ENCODE measurements around the gene DENND2D.

Gene DENND2D

GRCh38 chr1:111198836-111199235, 1.6 kb downstream of the DENND2D start:
- H3K4me1 ChIP-seq (ENCODE audit: control insufficient read depth, insufficient read depth, low read length) = no peaks in the 10 kb centered on the region
- no peaks in the 10 kb centered on the region for H3K9me3 ChIP-seq (ENCODE audit: control insufficient read depth, insufficient read depth, low read depth, low read length)
- H3K36me3 ChIP-seq (ENCODE audit: control insufficient read depth in 2 of 2, insufficient read depth in 1 of 2, low read length in 2 of 2) = no peaks in the 10 kb centered on the region
- ChIA-PET CTCF (interaction anchor here (1.3 kb wide), 1 partner anchor 12 kb away, joined by 3 read pairs; no protein-coding TSS in a partner anchor), POLR2A (no interaction called here)
- H3K4me3 ChIP-seq (ENCODE audit: low read depth, low read length) = no peak overlapping the region
- H3K27ac ChIP-seq (ENCODE audit: extremely low read depth, low read depth, low read length) = no peak overlapping the region
- TF ChIP-seq ZBTB8A (tag by site-specific recombination; IDR thresholded peaks at IDR 0.05) = no peak
- TF ChIP-seq, protein P1, sequence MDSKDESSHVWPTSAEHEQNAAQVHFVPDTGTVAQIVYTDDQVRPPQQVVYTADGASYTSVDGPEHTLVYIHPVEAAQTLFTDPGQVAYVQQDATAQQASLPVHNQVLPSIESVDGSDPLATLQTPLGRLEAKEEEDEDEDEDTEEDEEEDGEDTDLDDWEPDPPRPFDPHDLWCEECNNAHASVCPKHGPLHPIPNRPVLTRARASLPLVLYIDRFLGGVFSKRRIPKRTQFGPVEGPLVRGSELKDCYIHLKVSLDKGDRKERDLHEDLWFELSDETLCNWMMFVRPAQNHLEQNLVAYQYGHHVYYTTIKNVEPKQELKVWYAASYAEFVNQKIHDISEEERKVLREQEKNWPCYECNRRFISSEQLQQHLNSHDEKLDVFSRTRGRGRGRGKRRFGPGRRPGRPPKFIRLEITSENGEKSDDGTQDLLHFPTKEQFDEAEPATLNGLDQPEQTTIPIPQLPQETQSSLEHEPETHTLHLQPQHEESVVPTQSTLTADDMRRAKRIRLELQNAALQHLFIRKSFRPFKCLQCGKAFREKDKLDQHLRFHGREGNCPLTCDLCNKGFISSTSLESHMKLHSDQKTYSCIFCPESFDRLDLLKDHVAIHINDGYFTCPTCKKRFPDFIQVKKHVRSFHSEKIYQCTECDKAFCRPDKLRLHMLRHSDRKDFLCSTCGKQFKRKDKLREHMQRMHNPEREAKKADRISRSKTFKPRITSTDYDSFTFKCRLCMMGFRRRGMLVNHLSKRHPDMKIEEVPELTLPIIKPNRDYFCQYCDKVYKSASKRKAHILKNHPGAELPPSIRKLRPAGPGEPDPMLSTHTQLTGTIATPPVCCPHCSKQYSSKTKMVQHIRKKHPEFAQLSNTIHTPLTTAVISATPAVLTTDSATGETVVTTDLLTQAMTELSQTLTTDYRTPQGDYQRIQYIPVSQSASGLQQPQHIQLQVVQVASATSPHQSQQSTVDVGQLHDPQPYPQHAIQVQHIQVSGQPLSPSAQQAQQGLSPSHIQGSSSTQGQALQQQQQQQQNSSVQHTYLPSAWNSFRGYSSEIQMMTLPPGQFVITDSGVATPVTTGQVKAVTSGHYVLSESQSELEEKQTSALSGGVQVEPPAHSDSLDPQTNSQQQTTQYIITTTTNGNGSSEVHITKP (tag by site-specific recombination; IDR thresholded peaks at IDR 0.05) = no peak

- no peak overlapping the region for H3K4me3 ChIP-seq (ENCODE audit: low read depth, low read length)
- POLR2A ChIA-PET = no interaction called here
Observed at GRCh38 chr1:111197598-111198284, 2.7 kb downstream of the DENND2D start.

DNA sequence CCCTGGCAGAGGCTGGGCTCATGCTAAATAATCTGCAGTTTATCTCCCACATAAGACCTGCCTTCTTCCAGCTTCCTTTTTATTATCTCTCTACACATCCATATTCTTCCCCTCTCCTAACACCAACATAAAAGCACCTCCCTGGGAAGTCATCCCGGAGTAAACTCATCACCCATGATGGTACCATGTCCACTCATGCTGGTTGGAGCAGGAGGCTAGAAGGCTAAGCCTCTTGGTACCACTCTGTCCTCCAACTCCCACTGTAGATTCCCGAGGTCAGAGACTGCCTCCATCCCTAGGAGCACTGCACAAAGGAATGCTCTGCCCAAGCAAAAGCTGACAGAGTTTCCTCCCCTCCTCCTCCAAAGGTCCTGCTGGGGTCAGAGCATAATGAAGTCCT, 4.2 kb downstream of the DENND2D start:
- H3K36me3 ChIP-seq (ENCODE audit: control insufficient read depth in 2 of 2, insufficient read depth in 1 of 2, low read length in 2 of 2) = no peaks in the 10 kb centered on the region
- no peaks in the 10 kb centered on the region for H3K4me1 ChIP-seq (ENCODE audit: control insufficient read depth, insufficient read depth, low read length)
- no peaks in the 10 kb centered on the region for H3K9me3 ChIP-seq (ENCODE audit: control insufficient read depth, insufficient read depth, low read depth, low read length)
- TF ChIP-seq ZNF10 (tag by site-specific recombination; IDR thresholded peaks at IDR 0.05) (no peak), ZIC2 (tag by site-specific recombination; IDR thresholded peaks at IDR 0.05) (no peak), KLF16 (tag by site-specific recombination; IDR thresholded peaks at IDR 0.05) (no peak), ZSCAN18 (tag by site-specific recombination; IDR thresholded peaks at IDR 0.05) (no peak), SP7 (tag by site-specific recombination; IDR thresholded peaks at IDR 0.05) (no peak), ZNF354C (tag by site-specific recombination; IDR thresholded peaks at IDR 0.05; ENCODE audit: borderline replicate concordance, low read depth) (no peak), ZSCAN4 (tag by site-specific recombination; IDR thresholded peaks at IDR 0.05) (no peak)
- ChIA-PET CTCF (interaction anchor here (1.2 kb wide), 1 partner anchor 12 kb away, joined by 3 read pairs; no protein-coding TSS in a partner anchor), POLR2A (no interaction called here)
- no peak overlapping the region for H3K27ac ChIP-seq (ENCODE audit: extremely low read depth, low read depth, low read length)
- no peak overlapping the region for H3K4me3 ChIP-seq (ENCODE audit: low read depth, low read length)

More at GRCh38 chr1:111197598-111198284, 2.7 kb downstream of the DENND2D start:
- CTCF ChIA-PET = interaction anchor here (0.6 to 1.3 kb wide), 7 partner anchors 10 to 769 kb away, joined by 3 to 7 read pairs (median 3); no protein-coding TSS in a partner anchor
- TF ChIP-seq ATF2 (tag by site-specific recombination; IDR thresholded peaks at IDR 0.05; ENCODE audit: low read depth) = no peak
- TF ChIP-seq CTCF (tag by site-specific recombination; IDR thresholded peaks at IDR 0.05) = peak; percentile 71
- H3K9me3 ChIP-seq (ENCODE audit: control insufficient read depth, insufficient read depth, low read depth, low read length) = no peaks in the 10 kb centered on the region
- H3K4me1 ChIP-seq (ENCODE audit: control insufficient read depth, insufficient read depth, low read length) = no peaks in the 10 kb centered on the region
- no peaks in the 10 kb centered on the region for H3K36me3 ChIP-seq (ENCODE audit: control insufficient read depth in 2 of 2, insufficient read depth in 1 of 2, low read length in 2 of 2)
- H3K27ac ChIP-seq (ENCODE audit: extremely low read depth, low read depth, low read length) = no peak overlapping the region
